HG03135 (cell line): ENCODE measurements around the gene AMDHD1.
"Not testable (repeated sequence)": the region's sequence is repeated elsewhere in the genome, so short reads cannot be mapped to it uniquely, and the experiment has no call there.

ENCODE experiments used
- ATAC-seq: cut with Tn5 transposase; IDR thresholded peaks from one replicate; pipeline ENCODE4 v1.9.1; 2021; ENCODE audit warnings: mild to moderate bottlenecking, moderate library complexity; ENCODE audit not compliant: unreplicated experiment

Gene AMDHD1

GRCh38 chr12:95962222-95962621, 19.1 kb downstream of the AMDHD1 start:
- no peak for ATAC-seq

GRCh38 chr12:95963096-95963495, 20.0 kb downstream of the AMDHD1 start:
- no peak for ATAC-seq

GRCh38 chr12:95966287-95966870, 23.2 kb downstream of the AMDHD1 start:
- ATAC-seq = no peak

GRCh38 chr12:95967301-95967700, 24.2 kb downstream of the AMDHD1 start:
- no peak for ATAC-seq

GRCh38 chr12:95969116-95969515, 26.0 kb downstream of the AMDHD1 start:
- not testable (repeated sequence) for ATAC-seq

GRCh38 chr12:95970905-95971304, 27.8 kb downstream of the AMDHD1 start:
- no peak for ATAC-seq

GRCh38 chr12:95972832-95973456, 29.8 kb downstream of the AMDHD1 start:
- ATAC-seq = no peak

GRCh38 chr12:95974358-95974757, 31.2 kb downstream of the AMDHD1 start:
- ATAC-seq = no peak

- no peak for ATAC-seq
These were observed 32.4 kb downstream of the AMDHD1 start for GRCh38 chr12:95975491-95975890.

- ATAC-seq = no peak
These were observed 33.3 kb downstream of the AMDHD1 start for GRCh38 chr12:95976416-95976832.

- no peak for ATAC-seq
These were observed 34.7 kb downstream of the AMDHD1 start for GRCh38 chr12:95977764-95978305.

GRCh38 chr12:95978351-95978750, 35.2 kb downstream of the AMDHD1 start:
- no peak for ATAC-seq

GRCh38 chr12:95978774-95979173, 35.6 kb downstream of the AMDHD1 start:
- no peak for ATAC-seq

- ATAC-seq = no peak
These were observed 37.3 kb downstream of the AMDHD1 start for GRCh38 chr12:95980437-95980836.

GRCh38 chr12:95982602-95983001, 39.5 kb downstream of the AMDHD1 start:
- no peak for ATAC-seq

- no peak for ATAC-seq
These were observed 41.6 kb downstream of the AMDHD1 start for GRCh38 chr12:95984682-95985081.

GRCh38 chr12:95986635-95987570, 43.8 kb downstream of the AMDHD1 start:
- ATAC-seq = no peak

GRCh38 chr12:95988506-95989275, 45.6 kb downstream of the AMDHD1 start:
- no peak for ATAC-seq

GRCh38 chr12:95989504-95990123, 46.5 kb downstream of the AMDHD1 start:
- ATAC-seq = no peak

- ATAC-seq = no peak
These were observed 47.0 kb downstream of the AMDHD1 start for GRCh38 chr12:95990136-95990535.
